NCI-H1048 (cell line): ENCODE data around the gene CTSS.
"Not testable (repeated sequence)": the region's sequence is repeated elsewhere in the genome, so short reads cannot be mapped to it uniquely, and the experiment has no call there.

Experiments used
- DNase-seq: peaks from one replicate; lab custom pipeline; 2025; lab: John Stamatoyannopoulos, UW

Gene CTSS

GRCh38 chr1:150765296-150765976 lies at the start of gene CTSS:
CTSS (minus strand) TSS chr1:150765778; CDS start chr1:150764763, 1,015 bp downstream.
- DNase-seq, result no peak

GRCh38 chr1:150813028-150813707 lies 47.6 kb upstream of the CTSS start:
- DNase-seq, result no peak

- no peak for DNase-seq
Measured at GRCh38 chr1:150810958-150811659, 45.5 kb upstream of the CTSS start.

- DNase-seq, result no peak
Measured at GRCh38 chr1:150809651-150810050, 44.1 kb upstream of the CTSS start.

GRCh38 chr1:150808846-150809245 lies 43.3 kb upstream of the CTSS start:
- DNase-seq, result no peak

GRCh38 chr1:150808121-150808520 lies 42.5 kb upstream of the CTSS start, which contains the start of gene CTSK:
CTSK (minus strand) TSS chr1:150808260; CDS start chr1:150806805, 1,455 bp downstream.
- no peak for DNase-seq

- no peak for DNase-seq
Measured at GRCh38 chr1:150807249-150808023, 41.9 kb upstream of the CTSS start.

- DNase-seq, result no peak
Measured at GRCh38 chr1:150805899-150806298, 40.3 kb upstream of the CTSS start.

GRCh38 chr1:150804671-150805070 lies 39.1 kb upstream of the CTSS start:
- no peak for DNase-seq

- no peak for DNase-seq
Measured at GRCh38 chr1:150799089-150799488, 33.5 kb upstream of the CTSS start.

GRCh38 chr1:150798525-150798924 lies 32.9 kb upstream of the CTSS start:
- DNase-seq, result no peak

GRCh38 chr1:150796374-150796773 lies 30.8 kb upstream of the CTSS start:
- DNase-seq, result no peak

- DNase-seq, result not testable (repeated sequence)
Measured at GRCh38 chr1:150793778-150794177, 28.2 kb upstream of the CTSS start.

GRCh38 chr1:150793221-150793620 lies 27.6 kb upstream of the CTSS start:
- no peak for DNase-seq

GRCh38 chr1:150791585-150791984 lies 26.0 kb upstream of the CTSS start:
- DNase-seq, result no peak

GRCh38 chr1:150789396-150789795 lies 23.8 kb upstream of the CTSS start:
- DNase-seq, result no peak

- DNase-seq, result no peak
Measured at GRCh38 chr1:150788946-150789345, 23.4 kb upstream of the CTSS start.

GRCh38 chr1:150787455-150787854 lies 21.9 kb upstream of the CTSS start:
- DNase-seq, result no peak

GRCh38 chr1:150780510-150780909 lies 14.9 kb upstream of the CTSS start:
- no peak for DNase-seq

GRCh38 chr1:150778409-150778808 lies 12.8 kb upstream of the CTSS start:
- no peak for DNase-seq

- DNase-seq, result no peak
Measured at GRCh38 chr1:150777544-150777943, 12.0 kb upstream of the CTSS start.

- not testable (repeated sequence) for DNase-seq
Measured at GRCh38 chr1:150775931-150776505, 10.4 kb upstream of the CTSS start.
